Left colon (tissue), 2 donors: ENCODE results near the gene COL5A2. TPM values are rescaled to one million over a fixed set of nuclear protein-coding genes. Genes with fewer than 3 reads are reported as not detected.

Experiments
- ATAC-seq: fragments of 200-7000 bp; cut with Tn5 transposase; one replicate; pipeline ENCODE4 v1.9.1; 2020; ENCODE audit warnings: mild to moderate bottlenecking, moderate library complexity
- DNase-seq, 2 donors: peaks; one replicate each; pipeline ENCODE4 v3.0.0-alpha.2; 2020
- intact Hi-C, 2 donors: fragments of 100-400 bp; cut with DNase I in 1 of 2; cut with micrococcal nuclease in 1 of 2; formaldehyde crosslinking; loops; one replicate each; pipeline versions ENCODE4 v1.11.2 to v1.14.0; 2022; cut with DNase I, micrococcal nuclease
- microRNA-seq, 2 donors: library from miRNA; unstranded; fragments of <30 nt; microRNA quantifications; one replicate each; pipeline versions ENCODE4 v1.1.0 to v1.2.0, GENCODE V29; 2020
- total RNA-seq, 2 donors: library from RNA; stranded (reverse); fragmentation: NEBNext Ultra II Directional; extraction: Animal tissue kit (Norgen Biotek cat#: 25700); gene quantifications; one replicate each; pipeline ENCODE4 v1.2.1, GENCODE V29; 2021
- donor health status: DM: no; HTN: no; CAD: no.
- donor health status: DM: yes; HTN: yes; CAD: no.

COL5A2 gene
- total RNA-seq, 2 donors from 2014 or later: 8.0 to 21.5 TPM

GRCh38 chr2:188984065-188984491 lies 195.5 kb downstream of the COL5A2 start:
- DNase-seq (no peak), ATAC-seq (no peak)
- intact Hi-C loops: no loop called here

- intact Hi-C loops: no loop called here
- DNase-seq (no peak), ATAC-seq (no peak)
Observed at GRCh38 chr2:188983427-188984064, 196.0 kb downstream of the COL5A2 start.

Small RNA genes within 50 kb of the gene (microRNA-seq; reads per million reads assigned to microRNA genes)
- gene MIR3129 (1.1 to 4.1 reads per million in 2 donors), gene MIR3606 (0.53 to 1.4 reads per million in 2 donors)

Other genes with a start within 250 kb of the COL5A2 start
- gene COL3A1, start 205.4 kb downstream of the COL5A2 start, total RNA-seq: 100 to 1,000 TPM in 1 of 2 donors, 10 to 100 TPM in 1; 48.0 to 154 TPM